Superior temporal gyrus (tissue), 1 donor: Measurements from ENCODE around the gene ANKRD36.
A peak's percentile ranks its signal among the peaks of the same experiment; 100 is the strongest.
"Not testable (repeated sequence)": the region's sequence is repeated elsewhere in the genome, so short reads cannot be mapped to it uniquely, and the experiment has no call there.

Experiments used
- DNase-seq: peaks from one replicate; pipeline ENCODE4 v3.0.0-alpha.2; 2016; ENCODE audit errors: extremely low spot score

Gene ANKRD36

DNA sequence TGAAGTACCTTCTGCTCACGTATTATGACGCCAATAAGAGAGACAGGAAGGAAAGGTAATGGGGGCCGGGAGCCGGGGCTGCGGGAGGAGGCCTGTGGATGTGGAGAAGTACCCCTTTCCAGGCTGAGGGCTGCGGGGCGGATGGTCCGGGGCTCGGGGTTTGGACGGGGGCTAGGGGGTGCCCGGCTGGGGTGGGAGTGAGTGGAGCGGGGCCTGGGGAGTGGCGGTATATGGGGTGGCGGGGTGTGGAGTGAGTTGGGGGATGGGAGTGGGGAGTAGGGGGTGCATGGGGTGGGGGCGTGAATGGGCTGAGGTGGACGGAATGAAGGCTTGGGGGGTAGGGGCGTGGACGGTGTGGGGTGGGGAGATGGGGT, 916 bp downstream of the ANKRD36 start:
- DNase-seq, result not testable (repeated sequence)

DNA sequence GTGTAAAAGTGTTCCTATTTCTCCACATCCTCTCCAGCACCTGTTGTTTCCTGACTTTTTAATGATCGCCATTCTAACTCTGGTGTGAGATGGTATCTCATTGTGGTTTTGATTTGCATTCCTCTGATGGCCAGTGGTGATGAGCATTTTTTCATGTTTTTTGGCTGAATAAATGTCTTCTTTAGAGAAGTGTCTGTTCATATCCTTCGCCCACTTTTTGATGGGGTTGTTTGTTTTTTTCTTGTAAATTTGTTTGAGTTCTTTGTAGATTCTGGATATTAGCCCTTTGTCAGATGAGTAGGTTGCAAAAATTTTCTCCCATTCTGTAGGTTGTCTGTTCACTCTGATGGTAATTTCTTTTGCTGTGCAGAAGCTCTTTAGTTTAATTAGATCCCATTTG, 16.1 kb downstream of the ANKRD36 start:
- DNase-seq, result not testable (repeated sequence)

DNA sequence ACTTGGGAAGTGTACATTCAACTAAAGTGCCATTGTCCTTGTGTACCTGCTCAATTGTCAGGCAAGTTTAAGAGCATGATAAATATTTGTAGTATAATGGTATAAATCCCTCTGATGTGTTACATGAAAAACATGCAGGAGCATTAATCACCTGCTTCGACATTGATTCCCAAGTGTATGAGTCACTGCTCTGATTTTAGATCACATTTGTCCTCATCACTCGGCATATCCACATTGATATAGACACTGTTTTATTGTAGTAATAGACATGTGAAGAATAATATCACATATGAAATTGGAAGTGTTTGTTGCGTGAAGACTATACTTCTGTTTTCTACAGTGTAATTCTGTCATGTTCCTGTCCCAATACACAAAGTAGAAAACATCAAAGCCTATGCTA, 31.1 kb downstream of the ANKRD36 start:
- not testable (repeated sequence) for DNase-seq

DNA sequence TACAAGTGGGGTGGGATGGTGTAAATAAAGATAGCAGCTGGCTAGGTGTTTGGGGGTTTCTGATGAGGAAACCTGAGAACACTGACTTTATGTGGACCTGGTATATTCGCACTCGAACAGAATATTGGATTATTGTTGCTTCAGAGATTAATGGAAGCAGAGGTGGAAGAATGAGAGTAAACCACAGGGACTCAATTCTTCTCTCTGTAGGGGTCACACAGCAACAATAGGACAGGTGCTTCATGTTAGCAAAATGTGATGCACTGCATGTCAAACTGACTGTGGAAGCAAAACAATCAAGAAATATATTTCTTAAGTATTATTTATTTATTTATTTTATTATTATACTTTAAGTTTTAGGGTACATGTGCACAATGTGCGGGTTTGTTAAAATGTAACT, 53.6 kb downstream of the ANKRD36 start:
- DNase-seq, result not testable (repeated sequence)

DNA sequence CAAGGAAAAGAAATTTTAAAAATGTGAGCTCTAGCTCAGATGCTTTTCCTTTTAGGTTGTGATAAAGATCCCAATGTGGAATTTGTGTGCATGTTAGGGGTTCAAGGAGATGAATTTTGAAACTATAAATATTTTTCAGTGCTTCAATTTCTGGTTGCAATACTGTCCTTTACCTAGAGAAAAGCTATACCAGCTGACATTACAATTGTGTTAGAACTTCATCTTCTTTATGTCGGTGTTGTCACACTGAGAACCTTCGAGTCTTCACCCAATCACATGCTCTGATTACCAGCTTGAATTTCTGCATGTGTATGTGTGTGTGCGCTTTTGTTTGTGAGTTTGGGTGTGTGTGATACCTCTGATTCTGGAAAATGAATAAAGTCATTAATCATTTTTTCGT, 55.0 kb downstream of the ANKRD36 start:
- not testable (repeated sequence) for DNase-seq

DNA sequence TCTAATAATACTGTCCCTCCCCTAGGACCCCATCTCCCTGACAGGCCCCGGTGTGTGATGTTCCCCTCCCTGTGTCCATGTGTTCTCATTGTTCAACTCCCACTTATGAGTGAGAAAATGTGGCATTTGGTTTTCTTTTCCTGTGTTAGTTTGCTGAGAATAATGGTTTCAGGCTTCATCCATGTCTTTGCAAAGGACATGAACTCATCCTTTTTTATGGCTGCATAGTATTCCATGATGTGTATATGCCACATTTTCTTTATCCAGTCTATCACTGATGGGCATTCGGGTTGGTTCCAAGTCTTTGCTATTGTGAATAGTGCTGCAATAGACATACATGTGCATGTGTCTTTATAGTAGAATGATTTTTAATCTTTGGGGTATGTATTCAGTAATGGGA, 55.6 kb downstream of the ANKRD36 start:
- not testable (repeated sequence) for DNase-seq

DNA sequence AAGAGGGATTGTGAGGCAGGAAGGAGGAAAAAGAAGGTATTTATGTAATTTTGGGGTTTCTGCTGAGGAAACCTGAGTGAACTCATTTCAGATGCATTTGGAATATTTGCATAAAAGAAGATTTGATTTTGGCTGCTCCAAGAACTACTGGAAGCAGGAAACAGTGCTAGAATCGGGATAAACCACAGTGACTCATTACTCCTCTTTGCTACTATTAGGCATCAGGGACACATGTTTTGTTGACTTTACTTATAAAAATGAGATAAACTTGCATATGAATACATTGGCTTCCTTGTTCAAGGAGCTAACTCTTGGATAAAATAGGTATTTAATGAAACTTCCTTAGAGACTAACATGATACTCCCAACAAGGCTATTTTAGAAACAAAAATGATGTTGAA, 67.4 kb downstream of the ANKRD36 start:
- DNase-seq, result not testable (repeated sequence)

DNA sequence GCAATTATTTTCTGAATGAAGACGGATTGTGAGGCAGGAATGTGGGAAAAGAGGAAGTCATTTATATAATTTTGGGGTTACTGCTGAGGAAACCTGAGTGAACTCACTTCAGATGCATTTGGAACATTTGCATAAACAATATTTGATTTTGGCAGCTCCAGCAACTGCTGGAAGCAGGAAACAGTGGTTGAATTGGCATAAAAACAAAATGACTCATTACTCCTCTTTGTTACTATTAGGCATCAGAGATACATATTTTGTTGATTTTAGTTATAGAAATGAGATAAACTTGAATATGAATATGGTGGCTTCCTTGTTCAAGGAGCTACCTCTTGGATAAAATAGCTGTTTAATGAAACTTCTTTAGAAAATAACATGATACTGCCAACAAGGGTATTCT, 82.4 kb downstream of the ANKRD36 start:
- DNase-seq, result not testable (repeated sequence)

DNA sequence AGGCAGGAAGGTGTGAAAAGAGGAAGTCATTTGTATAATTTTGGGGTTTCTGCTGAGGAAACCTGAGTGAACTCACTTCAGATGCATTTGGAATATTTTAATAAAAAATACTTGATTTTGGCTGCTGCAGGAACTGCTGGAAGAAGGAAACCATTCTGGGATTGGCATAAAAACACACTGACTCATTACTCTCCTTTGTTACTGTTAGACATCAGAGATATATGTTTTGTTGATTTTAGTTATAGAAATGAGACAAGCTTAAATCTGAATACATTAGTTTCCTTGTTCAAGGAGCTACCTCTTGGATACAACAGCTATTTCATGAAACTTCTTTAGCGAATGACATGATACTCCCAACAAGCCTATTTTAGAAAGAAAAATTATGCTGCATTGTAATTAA, 84.3 kb downstream of the ANKRD36 start:
- not testable (repeated sequence) for DNase-seq

DNA sequence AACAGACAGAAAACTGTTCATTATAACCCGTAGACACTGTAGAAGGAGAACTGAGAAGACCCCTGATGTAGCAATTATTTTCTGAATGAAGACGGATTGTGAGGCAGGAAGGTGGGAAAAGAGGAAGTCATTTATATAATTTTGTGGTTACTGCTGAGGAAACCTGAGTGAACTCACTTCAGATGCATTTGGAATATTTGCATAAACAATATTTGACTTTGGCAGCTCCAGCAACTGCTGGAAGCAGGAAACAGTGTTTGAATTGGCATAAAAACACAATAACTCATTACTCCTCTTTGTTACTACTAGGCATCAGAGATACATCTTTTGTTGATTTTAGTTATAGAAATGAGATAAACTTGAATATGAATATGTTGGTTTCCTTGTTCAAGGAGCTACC, 87.9 kb downstream of the ANKRD36 start:
- DNase-seq, result not testable (repeated sequence)

DNA sequence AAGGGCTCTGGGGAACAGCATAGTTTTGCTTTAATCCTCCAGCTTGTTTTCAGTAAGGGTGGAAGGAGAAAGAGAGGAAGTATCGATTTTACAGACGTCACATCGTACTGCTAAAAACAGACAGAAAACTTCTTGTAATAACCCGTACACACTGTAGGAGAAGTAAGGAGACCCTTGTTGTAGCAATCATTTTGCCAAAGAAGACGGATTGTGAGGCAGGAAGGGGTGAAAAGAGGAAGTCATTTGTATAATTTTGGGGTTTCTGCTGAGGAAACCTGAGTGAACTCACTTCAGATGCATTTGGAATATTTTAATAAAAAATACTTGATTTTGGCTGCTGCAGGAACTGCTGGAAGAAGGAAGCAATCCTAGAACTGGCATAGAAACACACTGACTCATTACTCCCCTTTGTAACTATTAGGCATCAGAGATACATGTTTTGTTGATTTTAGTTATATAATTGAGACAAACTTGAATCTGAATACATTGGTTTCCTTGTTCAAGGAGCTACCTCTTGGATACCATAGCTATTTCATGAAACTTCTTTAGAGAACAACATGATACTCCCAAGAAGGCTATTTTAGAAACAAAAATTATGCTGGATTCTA, 89.8 kb downstream of the ANKRD36 start:
- not testable (repeated sequence) for DNase-seq

DNA sequence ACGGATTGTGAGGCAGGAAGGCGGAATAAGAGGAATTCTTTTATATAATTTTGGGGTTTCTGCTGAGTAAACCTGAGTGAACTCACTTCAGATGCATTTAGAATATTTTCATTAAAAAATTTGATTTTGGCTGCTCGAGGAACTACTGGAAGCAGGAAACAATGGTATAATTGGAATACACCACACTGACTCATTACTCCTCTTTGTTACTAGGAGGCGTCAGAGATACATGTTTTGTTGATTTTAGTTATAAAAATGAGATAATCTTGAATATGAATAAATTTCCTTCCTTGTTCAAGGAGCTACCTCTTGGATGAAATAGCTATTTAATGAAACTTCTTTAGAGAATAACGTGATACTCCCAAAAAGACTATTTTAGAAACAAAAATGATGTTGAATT, 97.4 kb downstream of the ANKRD36 start:
- no peak for DNase-seq

DNA sequence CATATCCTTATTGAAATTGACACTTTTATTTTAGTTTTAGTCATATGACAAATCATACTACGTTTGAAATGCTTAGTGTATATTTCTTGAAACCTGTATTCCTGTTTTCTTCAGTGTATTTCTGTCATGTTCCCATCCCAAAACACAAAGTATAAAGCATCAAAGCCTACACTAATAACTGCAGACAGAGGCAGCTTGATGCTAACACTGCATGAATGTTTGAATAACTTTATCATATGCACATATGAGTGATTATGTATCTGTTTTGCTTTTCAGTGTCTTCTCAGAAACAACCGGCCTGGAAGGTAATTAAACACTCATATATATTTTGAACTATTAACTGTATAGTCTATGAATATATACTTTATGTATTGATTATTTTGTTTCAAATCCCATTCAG, 102.1 kb downstream of the ANKRD36 start:
- DNase-seq, result not testable (repeated sequence)

DNA sequence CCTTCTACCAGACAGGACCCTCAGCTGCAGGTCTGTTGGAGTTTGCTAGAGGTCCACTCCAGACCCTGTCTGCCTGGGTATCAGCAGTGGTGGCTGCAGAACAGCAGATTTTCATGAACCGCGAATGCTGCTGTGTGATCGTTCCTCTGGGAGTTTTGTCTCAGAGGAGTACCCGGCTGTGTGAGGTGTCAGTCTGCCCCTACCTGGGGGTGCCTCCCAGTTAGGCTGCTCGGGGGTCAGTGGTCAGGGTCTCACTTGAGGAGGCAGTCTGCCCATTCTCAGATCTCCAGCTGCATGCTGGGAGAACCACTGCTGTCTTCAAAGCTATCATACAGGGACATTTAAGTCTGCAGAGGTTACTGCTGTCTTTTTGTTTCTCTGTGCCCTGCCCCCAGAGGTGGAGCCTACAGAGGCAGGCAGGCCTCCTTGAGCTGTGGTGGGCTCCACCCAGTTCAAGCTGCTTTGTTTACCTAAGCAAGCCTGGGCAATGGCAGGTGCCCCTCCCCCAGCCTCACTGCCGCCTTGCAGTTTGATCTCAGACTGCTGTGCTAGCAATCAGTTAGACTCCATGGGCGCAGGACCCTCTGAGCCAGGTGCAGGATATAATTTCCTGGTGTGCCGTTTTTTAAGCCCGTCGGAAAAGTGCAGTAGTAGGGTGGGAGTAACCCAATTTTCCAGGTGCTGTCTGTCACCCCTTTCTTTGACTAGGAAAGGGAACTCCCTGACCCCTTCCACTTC, 118.1 kb downstream of the ANKRD36 start:
- DNase-seq, result not testable (repeated sequence)

DNA sequence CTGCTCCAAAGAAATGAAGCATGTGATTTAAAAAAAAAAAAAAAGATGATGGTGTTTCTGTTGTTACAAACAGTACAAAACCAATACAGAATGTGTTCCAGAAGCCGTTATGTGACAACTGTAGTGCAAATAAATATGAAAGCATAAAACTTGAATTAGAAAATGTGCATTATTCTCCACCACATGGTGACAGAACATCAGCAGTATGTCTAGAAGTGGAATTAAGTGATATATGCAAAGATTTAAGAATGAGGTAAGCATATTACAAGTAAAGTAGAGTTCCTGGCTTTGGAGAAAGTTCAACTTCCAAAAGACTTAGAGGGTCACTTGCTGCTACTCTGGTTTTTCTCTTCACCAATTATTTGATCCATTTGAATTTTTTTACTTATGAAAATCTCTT, 120.0 kb downstream of the ANKRD36 start:
- not testable (repeated sequence) for DNase-seq

DNA sequence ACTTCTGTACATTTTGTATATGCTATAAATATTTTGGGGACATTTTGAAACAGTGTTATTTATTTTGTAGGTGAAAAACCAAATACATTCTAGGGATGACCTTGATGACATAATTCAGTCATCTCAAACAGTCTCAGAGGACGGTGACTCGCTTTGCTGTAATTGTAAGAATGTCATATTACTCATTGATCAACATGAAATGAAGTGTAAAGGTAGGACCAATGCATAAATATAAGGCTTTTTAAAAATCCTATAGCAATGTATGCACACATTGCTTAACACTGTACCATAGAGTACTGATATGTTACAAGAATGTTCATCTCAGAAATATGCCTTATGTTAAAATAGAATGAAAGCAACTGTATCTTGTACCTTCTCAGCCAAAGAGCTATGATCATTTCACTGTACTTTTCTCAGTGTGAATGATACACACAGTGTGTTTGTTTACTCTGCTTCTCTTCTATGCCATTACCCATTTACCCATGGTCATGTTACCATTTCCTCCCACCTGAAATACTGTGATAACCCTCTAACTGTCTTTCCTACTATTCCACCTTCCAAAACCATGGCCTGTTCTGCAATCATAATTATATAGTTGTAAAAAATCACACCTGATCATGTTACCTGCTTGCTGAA, 120.8 kb downstream of the ANKRD36 start:
- DNase-seq, result not testable (repeated sequence)

DNA sequence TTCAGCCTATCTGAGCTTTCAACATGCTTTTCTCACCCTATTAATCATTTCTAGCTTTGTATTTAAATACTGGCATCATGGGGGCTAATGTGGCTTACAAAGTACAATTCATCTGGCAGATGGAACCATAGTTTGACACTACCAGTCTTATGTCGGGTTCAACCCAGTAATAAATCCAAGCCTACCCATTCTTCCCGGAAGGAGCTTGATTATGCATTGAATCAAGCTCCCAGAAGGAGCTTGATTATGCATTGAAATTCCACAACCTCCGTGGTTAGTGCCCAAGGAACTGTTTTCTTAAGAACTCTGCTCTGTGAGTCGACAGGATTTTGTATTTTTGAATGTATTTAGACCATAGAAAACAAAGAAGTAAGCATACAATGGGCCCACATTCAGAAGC, 148.2 kb downstream of the ANKRD36 start:
- DNase-seq, result not testable (repeated sequence)

DNA sequence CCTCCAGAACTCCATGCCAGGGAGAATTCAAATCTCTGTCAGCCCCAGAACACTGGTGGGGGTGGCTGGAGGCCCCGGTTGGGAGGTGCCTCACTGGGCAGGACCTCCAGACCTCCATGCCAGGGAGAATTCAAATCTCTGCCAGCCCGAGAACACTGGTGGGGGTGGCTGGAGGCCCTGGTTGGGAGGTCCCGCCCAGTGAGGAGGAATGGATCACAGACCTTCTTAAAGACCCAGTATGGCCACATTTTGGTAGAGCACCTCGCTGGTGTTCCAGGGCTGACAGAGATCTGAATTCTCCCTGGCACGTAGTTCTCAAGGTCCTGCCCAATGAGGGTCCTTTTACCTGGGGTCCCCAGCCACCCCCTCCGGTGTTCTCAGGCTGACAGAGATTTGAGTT, 153.5 kb downstream of the ANKRD36 start:
- not testable (repeated sequence) for DNase-seq

DNA sequence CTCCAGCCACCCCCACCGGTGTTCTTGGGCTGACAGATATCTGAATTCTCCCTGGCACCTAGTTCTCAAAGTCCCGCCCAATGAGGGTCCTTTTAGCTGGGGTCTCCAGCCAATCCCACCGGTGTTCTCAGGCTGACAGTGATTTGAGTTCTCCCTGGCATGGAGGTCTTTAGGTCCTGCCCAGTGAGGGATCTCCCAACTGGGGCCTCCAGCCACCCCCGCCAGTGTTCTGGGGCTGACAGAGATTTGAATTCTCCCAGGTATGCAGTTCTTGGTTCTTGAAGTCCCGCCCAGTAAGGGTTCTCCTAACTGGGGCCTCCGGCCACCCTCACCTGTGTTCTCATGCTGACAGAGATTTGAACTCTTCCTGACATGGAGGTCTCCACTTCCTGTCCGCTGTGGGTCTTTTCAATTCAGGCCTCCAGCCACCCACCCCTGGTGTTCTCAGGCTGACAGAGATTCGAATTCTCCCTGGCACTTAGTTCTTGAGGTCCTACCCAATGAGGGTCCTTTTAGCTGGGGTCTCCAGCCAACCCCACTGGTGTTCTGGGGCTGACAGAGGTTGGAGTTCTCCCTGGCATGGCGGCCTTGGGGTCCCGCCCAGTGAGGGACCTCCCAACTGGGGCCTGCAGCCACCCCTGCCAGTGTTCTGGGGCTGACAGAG, 154.6 kb downstream of the ANKRD36 start:
- DNase-seq, result peak; percentile 3

DNA sequence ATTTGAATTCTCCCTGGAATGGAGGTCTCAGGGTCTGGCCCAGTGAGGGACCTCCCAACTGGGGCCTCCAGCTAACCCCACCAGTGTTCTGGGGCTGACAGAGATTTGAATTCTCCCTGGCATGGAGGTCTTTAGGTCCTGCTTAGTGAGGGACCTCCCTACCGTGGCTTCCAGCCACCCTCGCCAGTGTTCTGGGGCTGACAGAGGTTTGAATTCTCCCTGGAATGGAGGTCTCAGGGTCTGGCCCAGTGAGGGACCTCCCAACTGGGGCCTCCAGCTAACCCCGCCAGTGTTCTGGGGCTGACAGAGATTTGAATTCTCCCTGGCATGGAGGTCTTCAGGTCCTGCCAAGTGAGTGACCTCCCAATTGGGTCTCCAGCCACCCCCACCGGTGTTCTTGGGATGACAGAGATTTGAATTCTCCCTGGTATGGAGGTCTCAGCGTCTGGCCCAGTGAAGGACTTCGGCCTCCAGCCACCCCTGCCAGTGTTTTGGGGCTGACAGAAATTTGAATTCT, 155.2 kb downstream of the ANKRD36 start:
- DNase-seq, result peak; percentile 1

DNA sequence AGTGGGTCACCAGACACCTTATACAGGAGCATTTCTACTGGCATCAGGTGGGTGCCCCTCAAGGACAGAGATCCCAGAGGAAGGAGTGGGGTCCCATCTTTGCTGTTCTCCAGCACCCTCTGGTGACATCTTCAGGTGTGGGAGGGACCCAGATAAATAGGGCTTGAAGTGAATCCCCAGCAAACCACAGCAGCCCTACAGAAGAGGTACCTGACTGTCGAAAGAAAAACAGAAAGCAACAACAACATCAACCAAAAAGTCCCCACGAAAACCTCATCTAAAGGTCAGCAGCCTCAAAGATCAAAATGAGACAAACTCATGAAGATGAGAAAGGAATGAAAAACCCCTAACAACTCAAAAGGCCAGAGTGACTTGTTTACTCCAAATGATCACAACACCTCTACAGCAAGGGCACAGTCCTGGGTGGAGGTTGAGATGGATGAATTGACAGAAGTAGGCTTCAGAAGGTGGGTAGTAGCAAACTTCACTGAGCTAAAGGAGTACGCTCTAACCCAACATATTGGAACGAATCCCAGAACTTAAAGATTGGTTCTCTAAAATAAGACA, 163.4 kb downstream of the ANKRD36 start:
- DNase-seq, result not testable (repeated sequence)

DNA sequence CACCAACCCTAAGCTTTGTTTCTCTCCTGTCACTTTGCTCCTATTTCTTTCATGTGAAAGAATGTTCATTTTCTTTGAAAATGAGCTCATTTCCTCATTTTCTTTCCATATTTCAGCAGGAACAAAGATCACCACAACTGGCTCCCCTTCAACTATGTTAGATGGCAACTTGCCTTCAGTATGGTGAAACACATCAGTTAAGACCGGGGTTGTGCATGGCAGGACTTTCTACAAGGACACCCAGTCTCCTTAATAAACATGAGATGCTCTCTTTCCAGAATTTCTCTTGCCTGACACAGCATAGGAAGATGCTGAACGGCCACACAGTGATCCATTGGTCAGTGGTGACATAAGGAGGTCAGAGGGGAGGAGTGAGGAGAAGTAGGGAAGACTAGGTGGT, 172.2 kb downstream of the ANKRD36 start:
- DNase-seq, result not testable (repeated sequence)
